A673 (cell line): Measurements from ENCODE around the gene ZSWIM6. TPM values are rescaled to one million over a fixed set of nuclear protein-coding genes. Genes with fewer than 3 reads are reported as not detected.
A peak's percentile ranks its signal among the peaks of the same experiment; 100 is the strongest.

Experiments
- BruUV-seq: library from RNA; stranded (reverse); fragments of 400-500 nt; replicated peaks from 2 replicates; lab custom pipeline; 2021; lab: Mats Ljungman, UMichigan
- CTCF ChIA-PET: fragments of 300-600 bp; sonication (Branson Sonifier 250); formaldehyde crosslinking; loops from one replicate; lab custom pipeline; 2022; ENCODE audit warnings: antibody characterized with exemption; lab: Charles Lee
- POLR2A ChIA-PET: fragments of 300-600 bp; sonication (Branson Sonifier 250); formaldehyde crosslinking; loops from one replicate; lab custom pipeline; 2022; ENCODE audit warnings: antibody characterized with exemption; ENCODE audit not compliant: low non-redundant PET; lab: Charles Lee
- DNase-seq: peaks from one replicate; pipeline ENCODE4 v3.0.0-alpha.2; 2015; ENCODE audit warnings: low spot score
- H3K27ac ChIP-seq: fragments of 200-600 bp; sonication (generic); 2 replicates; pipeline ENCODE4 v1.5.1; 2016; ENCODE audit warnings: mixed run types, low read depth, mild to moderate bottlenecking, mixed read lengths, antibody characterized with exemption, low read length; ENCODE audit not compliant: poor library complexity, severe bottlenecking
- H3K27me3 ChIP-seq: fragments of 200-600 bp; sonication (generic); replicated peaks from 2 replicates; pipeline ENCODE4 v1.6.1; 2017; ENCODE audit warnings: mixed run types, low read depth, mild to moderate bottlenecking, mixed read lengths, antibody characterized with exemption, low read length; ENCODE audit not compliant: insufficient read depth, poor library complexity
- H3K36me3 ChIP-seq: fragments of 200-600 bp; sonication (generic); 2 replicates; pipeline ENCODE4 v1.6.1; 2016; ENCODE audit warnings: mixed run types, mild to moderate bottlenecking, mixed read lengths, antibody characterized with exemption, low read length; ENCODE audit not compliant: insufficient read depth, poor library complexity, severe bottlenecking
- H3K4me1 ChIP-seq: fragments of 200-600 bp; sonication (generic); 2 replicates; pipeline ENCODE4 v1.6.1; 2017; ENCODE audit warnings: mixed run types, mild to moderate bottlenecking, mixed read lengths, antibody characterized with exemption, low read length; ENCODE audit not compliant: insufficient read depth, poor library complexity, severe bottlenecking
- H3K4me3 ChIP-seq: fragments of 200-600 bp; sonication (generic); 2 replicates; pipeline ENCODE4 v1.5.1; 2016; ENCODE audit warnings: low read depth, mixed run types, mild to moderate bottlenecking, mixed read lengths, low read length; ENCODE audit not compliant: poor library complexity, severe bottlenecking
- H3K9me3 ChIP-seq: fragments of 200-600 bp; sonication (generic); 2 replicates; pipeline ENCODE4 v1.6.1; 2016; ENCODE audit warnings: mixed run types, low read depth, mild to moderate bottlenecking, mixed read lengths, antibody characterized with exemption, low read length; ENCODE audit not compliant: poor library complexity, severe bottlenecking
- EZH2 ChIP-seq: fragments of 200-600 bp; sonication (generic); IDR thresholded peaks from 2 replicates; pipeline ENCODE4 v1.6.1; 2017; ENCODE audit warnings: borderline replicate concordance, low read depth, mild to moderate bottlenecking, mixed read lengths, antibody characterized with exemption, low read length; ENCODE audit not compliant: poor library complexity, severe bottlenecking
- intact Hi-C: fragments of 100-400 bp; cut with micrococcal nuclease; formaldehyde crosslinking; loops from one replicate; pipeline ENCODE4 v1.10.0; 2022; ENCODE audit not compliant: unreplicated experiment
- total RNA-seq: library from RNA; stranded (reverse); gene quantifications from 2 replicates; pipeline ENCODE4 v1.2.3, GENCODE V29; 2021
- TF ChIP-seq, protein P1 (sequence below): fragments of 300-800, 200-600 bp; sonication (generic); conservative IDR thresholded peaks from 2 replicates; pipeline ENCODE4 v1.5.1; 2017; ENCODE audit warnings: low read depth, mild to moderate bottlenecking, antibody characterized with exemption, low read length, moderate library complexity, mixed read lengths

The ZSWIM6 gene
- total RNA-seq, 1 experiment from 2014 or later = 47.3 TPM

DNA sequence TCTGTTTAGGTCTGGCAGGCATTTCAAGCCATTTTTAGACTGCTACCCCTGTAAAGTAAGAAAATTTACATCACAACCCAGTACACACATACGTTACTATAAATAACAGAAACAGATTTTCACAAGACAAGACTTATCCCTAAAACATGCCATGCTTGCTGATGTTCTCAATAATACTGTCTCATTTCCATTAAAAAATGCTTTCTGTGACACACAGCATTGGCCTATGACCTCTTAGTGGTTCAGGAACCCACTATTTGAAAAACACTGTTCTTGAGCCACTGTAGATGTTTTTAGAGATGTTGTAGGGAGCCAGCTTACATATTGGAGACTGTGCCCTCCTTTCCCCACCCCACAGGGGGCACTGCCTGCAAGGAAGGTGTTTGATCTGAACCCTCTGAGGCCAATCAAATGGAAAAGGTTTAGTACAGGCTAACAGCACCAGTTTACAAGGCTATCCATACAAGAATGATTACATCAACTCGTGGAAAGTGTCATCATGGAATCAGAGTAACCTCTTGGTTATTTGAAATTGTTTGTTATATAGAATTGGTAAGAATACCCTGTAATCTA lies 30.8 kb downstream of the ZSWIM6 start:
- H3K9me3 ChIP-seq = peaks cover 2% of the 10 kb centered on the region
- BruUV-seq = no TSS peak
- CTCF ChIA-PET = interaction anchor here (0.6 kb wide), 1 partner anchor 171 kb away, joined by 4 read pairs; no protein-coding TSS in a partner anchor
- intact Hi-C loops = no loop called here
- peak; percentile 45 for DNase-seq
- no peak for TF ChIP-seq EZH2
- TF ChIP-seq, protein P1, sequence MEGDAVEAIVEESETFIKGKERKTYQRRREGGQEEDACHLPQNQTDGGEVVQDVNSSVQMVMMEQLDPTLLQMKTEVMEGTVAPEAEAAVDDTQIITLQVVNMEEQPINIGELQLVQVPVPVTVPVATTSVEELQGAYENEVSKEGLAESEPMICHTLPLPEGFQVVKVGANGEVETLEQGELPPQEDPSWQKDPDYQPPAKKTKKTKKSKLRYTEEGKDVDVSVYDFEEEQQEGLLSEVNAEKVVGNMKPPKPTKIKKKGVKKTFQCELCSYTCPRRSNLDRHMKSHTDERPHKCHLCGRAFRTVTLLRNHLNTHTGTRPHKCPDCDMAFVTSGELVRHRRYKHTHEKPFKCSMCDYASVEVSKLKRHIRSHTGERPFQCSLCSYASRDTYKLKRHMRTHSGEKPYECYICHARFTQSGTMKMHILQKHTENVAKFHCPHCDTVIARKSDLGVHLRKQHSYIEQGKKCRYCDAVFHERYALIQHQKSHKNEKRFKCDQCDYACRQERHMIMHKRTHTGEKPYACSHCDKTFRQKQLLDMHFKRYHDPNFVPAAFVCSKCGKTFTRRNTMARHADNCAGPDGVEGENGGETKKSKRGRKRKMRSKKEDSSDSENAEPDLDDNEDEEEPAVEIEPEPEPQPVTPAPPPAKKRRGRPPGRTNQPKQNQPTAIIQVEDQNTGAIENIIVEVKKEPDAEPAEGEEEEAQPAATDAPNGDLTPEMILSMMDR = peak; percentile 41
- peaks cover 11% of the 10 kb centered on the region for H3K36me3 ChIP-seq
- peak overlapping the region; percentile 9 for H3K27ac ChIP-seq
- H3K27me3 ChIP-seq = no peaks in the 10 kb centered on the region
- peaks cover 45% of the 10 kb centered on the region for H3K4me1 ChIP-seq
- POLR2A ChIA-PET = no interaction called here
- no peak overlapping the region for H3K4me3 ChIP-seq

DNA sequence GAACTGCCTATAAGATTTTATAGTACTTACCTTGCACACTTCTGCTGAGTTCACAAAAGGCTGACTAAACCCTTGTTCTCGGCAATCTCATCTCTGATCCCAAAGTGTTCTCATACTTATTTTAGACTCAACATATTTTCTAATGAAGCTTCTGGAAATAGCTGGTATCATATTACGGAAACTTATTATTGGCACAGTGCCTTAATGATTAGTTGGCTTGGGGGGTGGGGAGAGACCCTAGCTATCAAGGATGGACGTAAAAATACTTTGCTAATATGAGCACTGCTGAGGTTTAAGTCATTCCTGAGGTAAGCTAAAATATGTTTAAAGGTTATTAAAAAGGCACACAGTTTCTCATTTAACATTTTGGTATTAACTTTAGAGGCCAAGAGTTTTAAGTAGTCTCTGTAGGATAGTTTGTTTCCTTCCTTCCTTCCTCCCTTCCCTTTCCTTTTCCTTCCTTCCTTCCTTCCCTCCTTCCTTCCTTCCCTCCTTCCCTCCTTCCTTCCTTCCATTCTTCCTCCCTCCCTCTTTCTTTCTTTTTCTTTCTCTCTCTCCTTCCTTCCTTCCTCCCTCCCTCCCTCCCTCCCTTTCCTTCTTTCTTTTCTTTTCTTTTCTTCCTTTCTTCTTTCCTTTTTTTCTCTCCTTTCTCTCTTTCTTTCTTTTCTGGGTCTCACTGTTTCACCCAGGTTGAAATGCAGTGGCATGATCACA lies 31.5 kb downstream of the ZSWIM6 start:
- ChIA-PET POLR2A (no interaction called here), CTCF (no interaction called here)
- no peak for DNase-seq
- peak overlapping the region; percentile 9 for H3K27ac ChIP-seq
- no peaks in the 10 kb centered on the region for H3K27me3 ChIP-seq
- H3K4me3 ChIP-seq = no peak overlapping the region
- no TSS peak for BruUV-seq
- peaks cover 45% of the 10 kb centered on the region for H3K4me1 ChIP-seq
- H3K36me3 ChIP-seq = peaks cover 11% of the 10 kb centered on the region
- H3K9me3 ChIP-seq = no peaks in the 10 kb centered on the region
- no peak for TF ChIP-seq EZH2
- TF ChIP-seq, protein P1 = no peak
- intact Hi-C loops = no loop called here

DNA sequence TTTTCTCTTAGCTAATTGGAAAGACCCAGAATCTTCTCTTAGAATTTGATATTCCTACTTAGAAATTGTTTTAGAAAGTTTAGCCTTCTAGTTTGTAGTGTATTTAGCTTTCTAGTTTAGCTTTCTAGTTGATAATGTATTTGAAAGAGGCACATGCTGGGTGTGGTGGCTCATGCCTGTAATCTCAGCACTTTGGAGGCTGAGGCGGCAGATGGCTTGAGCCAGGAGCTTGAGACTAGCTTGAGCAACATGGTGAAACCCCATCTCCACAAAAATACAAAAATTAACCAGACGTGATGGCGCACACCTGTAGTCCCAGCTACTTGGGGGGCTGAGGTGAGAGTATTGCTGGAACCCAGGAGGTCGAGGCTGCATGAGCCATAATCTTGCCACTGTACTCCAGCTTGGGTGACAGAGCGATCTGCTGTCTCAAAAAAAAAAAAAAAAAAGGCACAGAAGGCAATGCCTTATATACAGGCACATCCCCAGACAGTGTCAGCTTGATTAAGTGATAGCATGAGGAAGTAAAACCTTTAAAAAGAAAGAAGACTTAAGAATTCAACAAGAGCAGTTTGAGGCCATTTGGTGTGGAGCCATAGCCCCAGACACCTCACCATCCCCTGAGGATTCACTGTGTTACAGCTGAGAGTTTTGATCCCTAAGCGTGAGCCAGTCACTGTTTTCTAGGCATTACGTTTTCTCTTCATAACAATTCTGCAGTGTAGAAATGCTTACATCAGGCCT lies 34.6 kb downstream of the ZSWIM6 start:
- POLR2A ChIA-PET = no interaction called here
- no peaks in the 10 kb centered on the region for H3K9me3 ChIP-seq
- CTCF ChIA-PET = no interaction called here
- peaks cover 34% of the 10 kb centered on the region for H3K4me1 ChIP-seq
- DNase-seq = no peak
- H3K27ac ChIP-seq = no peak overlapping the region
- no TSS peak for BruUV-seq
- TF ChIP-seq, protein P1 = no peak
- no peak for TF ChIP-seq EZH2
- H3K4me3 ChIP-seq = no peak overlapping the region
- H3K27me3 ChIP-seq = no peaks in the 10 kb centered on the region
- intact Hi-C loops = no loop called here
- H3K36me3 ChIP-seq = peaks cover 11% of the 10 kb centered on the region
